ENCODE data around the gene PCIF1. TPM values are rescaled to one million over a fixed set of nuclear protein-coding genes. Genes with fewer than 3 reads are reported as not detected.

PCIF1 gene
- total and polyA plus RNA-seq, 2 experiments from 2014 or later = 41.2 to 43.8 TPM

DNA sequence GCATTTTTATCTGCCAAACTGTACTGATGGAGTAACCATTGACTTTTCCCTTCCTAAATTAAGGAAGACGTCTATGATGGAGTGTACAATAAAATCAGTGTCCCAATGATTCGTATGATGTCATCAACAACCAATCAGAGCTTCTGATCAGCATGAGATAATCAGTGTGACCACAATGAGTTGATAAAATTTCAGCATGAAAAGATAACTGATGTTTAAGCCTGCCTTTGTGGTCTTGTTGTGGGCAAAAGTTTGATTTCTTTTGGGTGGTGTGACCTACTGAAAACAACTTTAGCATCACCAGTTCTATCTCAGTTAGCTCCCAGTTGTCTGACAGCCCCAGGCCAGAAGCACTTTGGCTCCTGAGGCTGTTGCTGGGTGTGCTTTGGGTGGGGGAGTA is 3.3 kb downstream of the PCIF1 start:
- H3K9me3 ChIP-seq (ENCODE audit: low read depth) = no peaks in the 10 kb centered on the region
- peaks cover 4% of the 10 kb centered on the region for H3K4me1 ChIP-seq (ENCODE audit: low read depth)
- no peak overlapping the region for H3K27ac ChIP-seq
- no peaks in the 10 kb centered on the region for H3K27me3 ChIP-seq
- DNase-seq (ENCODE audit: low read depth in 1 of 2, low spot score in 1 of 2) = no peak
- TF ChIP-seq CTCF (IDR thresholded peaks at IDR 0.05; ENCODE audit: low read depth, low read length) = no peak
- H3K4me3 ChIP-seq = no peak overlapping the region
- peaks cover 29% of the 10 kb centered on the region for H3K36me3 ChIP-seq

GRCh38 chr20:45938727-45939438 is 4.4 kb downstream of the PCIF1 start:
- no peak for TF ChIP-seq CTCF (IDR thresholded peaks at IDR 0.05; ENCODE audit: low read depth, low read length)
- Histone ChIP-seq H3K27me3 (no peaks in the 10 kb centered on the region), H3K36me3 (peaks cover 40% of the 10 kb centered on the region), H3K27ac (no peak overlapping the region), H3K4me3 (no peak overlapping the region), H3K9me3 (ENCODE audit: low read depth) (no peaks in the 10 kb centered on the region), H3K4me1 (ENCODE audit: low read depth) (peaks cover 4% of the 10 kb centered on the region)
- no peak for DNase-seq (ENCODE audit: low read depth in 1 of 2, low spot score in 1 of 2)

DNA sequence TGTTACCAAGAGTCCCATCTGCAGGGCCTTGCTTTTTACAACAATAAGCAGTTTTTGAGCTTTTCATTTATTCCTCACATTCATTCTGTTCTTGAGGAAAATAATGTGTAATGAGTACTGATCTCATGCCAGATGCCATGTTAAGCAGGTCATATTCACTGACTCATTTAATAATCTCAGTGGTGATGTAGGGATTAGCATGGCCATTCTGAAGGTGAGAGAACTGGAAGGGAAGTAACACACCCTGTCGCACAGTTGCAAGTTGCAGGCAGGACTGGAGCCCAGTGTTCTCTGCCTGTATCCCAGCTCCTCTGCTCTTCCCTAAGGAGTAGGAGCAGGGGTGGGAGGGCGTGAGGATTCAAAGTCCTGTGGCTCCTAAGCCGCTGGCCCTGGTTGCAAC is 5.6 kb downstream of the PCIF1 start:
- TF ChIP-seq CTCF (IDR thresholded peaks at IDR 0.05; ENCODE audit: low read depth, low read length) = no peak
- DNase-seq (ENCODE audit: low read depth in 1 of 2, low spot score in 1 of 2) = no peak
- no peaks in the 10 kb centered on the region for H3K9me3 ChIP-seq (ENCODE audit: low read depth)
- H3K4me3 ChIP-seq = no peak overlapping the region
- H3K27me3 ChIP-seq = no peaks in the 10 kb centered on the region
- no peak overlapping the region for H3K27ac ChIP-seq
- H3K4me1 ChIP-seq (ENCODE audit: low read depth) = peaks cover 4% of the 10 kb centered on the region
- H3K36me3 ChIP-seq = peaks cover 50% of the 10 kb centered on the region

DNA sequence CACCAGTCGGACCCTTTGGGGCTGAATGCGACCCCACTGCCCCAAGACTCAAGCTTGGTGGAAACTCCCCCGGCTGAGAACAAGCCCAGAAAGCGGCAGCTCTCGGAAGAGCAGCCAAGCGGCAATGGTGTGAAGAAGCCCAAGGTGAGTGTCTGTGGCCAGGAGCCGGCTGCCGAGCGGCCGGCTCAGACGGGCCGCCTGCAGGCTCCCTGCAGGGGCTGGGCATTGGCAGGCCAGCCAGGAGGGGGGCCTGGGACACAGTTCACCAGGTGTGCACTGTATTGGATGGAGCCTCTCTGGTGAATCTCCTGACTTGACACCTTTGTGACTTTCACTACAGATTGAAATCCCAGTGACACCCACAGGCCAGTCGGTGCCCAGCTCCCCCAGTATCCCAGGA is 6.0 kb downstream of the PCIF1 start:
- H3K27me3 ChIP-seq = no peaks in the 10 kb centered on the region
- no peak for TF ChIP-seq CTCF (IDR thresholded peaks at IDR 0.05; ENCODE audit: low read depth, low read length)
- no peak overlapping the region for H3K4me3 ChIP-seq
- DNase-seq (ENCODE audit: low read depth in 1 of 2, low spot score in 1 of 2) = no peak
- no peaks in the 10 kb centered on the region for H3K9me3 ChIP-seq (ENCODE audit: low read depth)
- H3K36me3 ChIP-seq = peaks cover 55% of the 10 kb centered on the region
- H3K27ac ChIP-seq = no peak overlapping the region
- H3K4me1 ChIP-seq (ENCODE audit: low read depth) = peaks cover 4% of the 10 kb centered on the region

DNA sequence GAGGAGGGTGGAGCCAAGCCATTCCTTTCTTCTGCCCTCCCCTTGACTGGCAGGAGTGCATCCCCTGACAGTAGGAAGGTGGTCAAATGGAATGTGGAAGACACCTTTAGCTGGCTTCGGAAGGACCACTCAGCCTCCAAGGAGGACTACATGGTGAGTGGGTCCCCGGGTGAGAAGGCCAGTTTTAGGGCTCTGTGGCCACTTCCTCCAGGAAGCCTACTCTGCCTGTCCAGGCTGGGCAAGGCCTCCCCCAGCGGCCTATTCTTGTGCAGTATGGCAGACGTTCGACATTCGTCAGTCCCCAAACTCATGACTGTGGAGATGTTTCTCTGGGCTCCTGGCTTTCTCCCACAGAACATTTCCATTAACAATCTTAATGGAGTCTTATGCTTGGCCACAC is 9.1 kb downstream of the PCIF1 start:
- DNase-seq (ENCODE audit: low read depth in 1 of 2, low spot score in 1 of 2) = no peak
- Histone ChIP-seq H3K4me1 (ENCODE audit: low read depth) (no peaks in the 10 kb centered on the region), H3K4me3 (no peak overlapping the region), H3K9me3 (ENCODE audit: low read depth) (no peaks in the 10 kb centered on the region), H3K27me3 (no peaks in the 10 kb centered on the region), H3K27ac (no peak overlapping the region), H3K36me3 (peaks cover 75% of the 10 kb centered on the region)
- no peak for TF ChIP-seq CTCF (IDR thresholded peaks at IDR 0.05; ENCODE audit: low read depth, low read length)

Data from cardiac muscle cell (in vitro differentiated cells and primary cell).